Chondrocyte (in vitro differentiated cells): ENCODE results near the gene PLPP6. TPM values are rescaled to one million over a fixed set of nuclear protein-coding genes. Genes with fewer than 3 reads are reported as not detected.

Source experiments
- DNase-seq: peaks from one replicate; pipeline ENCODE4 v3.0.0; 2021; ENCODE audit warnings: mixed read lengths, low spot score
- H3K27ac Mint-ChIP-seq: one replicate; pipeline ENCODE4 v1.8.0; 2021; ENCODE audit warnings: mild to moderate bottlenecking, moderate library complexity, mixed read lengths; ENCODE audit not compliant: unreplicated experiment
- H3K27me3 Mint-ChIP-seq: 2 replicates; pipeline ENCODE4 v1.8.0; 2021; ENCODE audit warnings: low read depth, mixed read lengths
- H3K36me3 Mint-ChIP-seq: 2 replicates; pipeline ENCODE4 v1.8.0; 2021; ENCODE audit warnings: low read depth, mixed read lengths
- H3K4me1 Mint-ChIP-seq: 2 replicates; pipeline ENCODE4 v1.8.0; 2021; ENCODE audit warnings: low read depth, mild to moderate bottlenecking, mixed read lengths
- H3K4me3 Mint-ChIP-seq: one replicate; pipeline ENCODE4 v1.8.0; 2021; ENCODE audit warnings: mild to moderate bottlenecking, moderate library complexity, mixed read lengths; ENCODE audit not compliant: unreplicated experiment
- H3K9me3 Mint-ChIP-seq: 2 replicates; pipeline ENCODE4 v1.8.0; 2021; ENCODE audit warnings: low read depth, mixed read lengths
- CTCF ChIP-seq: fragments of 200-600 bp; sonication (generic); IDR thresholded peaks from 2 replicates; pipeline ENCODE4 v1.5.0; 2021; ENCODE audit warnings: antibody characterized with exemption, mild to moderate bottlenecking, moderate library complexity
- total RNA-seq: library from RNA; stranded (reverse); gene quantifications from 3 replicates; pipeline ENCODE4 v1.2.1, GENCODE V29; 2021

PLPP6 gene
- total RNA-seq, 1 donor from 2014 or later: 5.9 TPM

GRCh38 chr9:4618700-4619099, 43.4 kb upstream of the PLPP6 start:
- H3K36me3 Mint-ChIP-seq: no peaks in the 10 kb centered on the region
- no peak overlapping the region for H3K4me3 Mint-ChIP-seq
- H3K27me3 Mint-ChIP-seq: no peaks in the 10 kb centered on the region
- peaks cover 16% of the 10 kb centered on the region for H3K4me1 Mint-ChIP-seq
- no peak for DNase-seq
- no peak for TF ChIP-seq CTCF
- H3K27ac Mint-ChIP-seq: no peak overlapping the region
- no peaks in the 10 kb centered on the region for H3K9me3 Mint-ChIP-seq

GRCh38 chr9:4620057-4620765, 41.9 kb upstream of the PLPP6 start:
- TF ChIP-seq CTCF: no peak
- DNase-seq: no peak
- Mint-ChIP-seq H3K4me3 (no peak overlapping the region), H3K4me1 (peaks cover 11% of the 10 kb centered on the region), H3K27me3 (no peaks in the 10 kb centered on the region), H3K36me3 (no peaks in the 10 kb centered on the region), H3K9me3 (no peaks in the 10 kb centered on the region), H3K27ac (no peak overlapping the region)

- Mint-ChIP-seq H3K36me3 (no peaks in the 10 kb centered on the region), H3K27me3 (no peaks in the 10 kb centered on the region), H3K4me1 (peaks cover 9% of the 10 kb centered on the region), H3K27ac (no peak overlapping the region), H3K4me3 (no peak overlapping the region), H3K9me3 (no peaks in the 10 kb centered on the region)
- no peak for DNase-seq
- no peak for TF ChIP-seq CTCF
Observed at GRCh38 chr9:4620881-4621555, 41.1 kb upstream of the PLPP6 start.

- no peak for DNase-seq
- no peak overlapping the region for H3K4me3 Mint-ChIP-seq
- H3K27me3 Mint-ChIP-seq: no peaks in the 10 kb centered on the region
- no peak for TF ChIP-seq CTCF
- H3K4me1 Mint-ChIP-seq: peaks cover 9% of the 10 kb centered on the region
- no peak overlapping the region for H3K27ac Mint-ChIP-seq
- H3K9me3 Mint-ChIP-seq: no peaks in the 10 kb centered on the region
- H3K36me3 Mint-ChIP-seq: no peaks in the 10 kb centered on the region
Observed at GRCh38 chr9:4622016-4622415, 40.1 kb upstream of the PLPP6 start.

GRCh38 chr9:4630836-4631235, 31.3 kb upstream of the PLPP6 start:
- Mint-ChIP-seq H3K36me3 (no peaks in the 10 kb centered on the region), H3K4me1 (peaks cover 4% of the 10 kb centered on the region), H3K27ac (no peak overlapping the region), H3K9me3 (no peaks in the 10 kb centered on the region), H3K4me3 (no peak overlapping the region), H3K27me3 (peaks cover 1% of the 10 kb centered on the region)
- DNase-seq: no peak
- TF ChIP-seq CTCF: peak; percentile 40
